Islet precursor cell (in vitro differentiated cells): Measurements from ENCODE around the gene SLC9A9.

Experiments
- DNase-seq: peaks from one replicate; pipeline ENCODE4 v3.0.0-alpha.2; 2018

Gene SLC9A9

DNA sequence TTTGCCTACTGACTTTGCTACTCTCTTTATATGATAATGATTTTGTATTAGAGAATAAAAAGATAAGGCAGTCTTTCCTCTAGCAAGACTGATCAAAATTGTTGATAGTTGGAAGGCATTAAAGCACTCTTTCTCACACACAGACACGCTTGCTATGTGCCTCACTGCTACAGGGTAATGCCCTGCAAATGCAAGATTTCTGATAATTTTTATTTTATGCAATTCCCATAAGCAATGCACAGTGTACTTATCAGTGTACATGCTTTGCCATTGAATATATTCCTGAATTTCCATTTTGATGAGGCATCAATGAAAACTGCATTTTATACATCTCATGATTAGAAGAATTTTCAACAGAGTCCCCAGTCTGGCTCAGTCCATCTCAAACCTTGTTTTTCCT lies 465.5 kb downstream of the SLC9A9 start:
- DNase-seq, result no peak

DNA sequence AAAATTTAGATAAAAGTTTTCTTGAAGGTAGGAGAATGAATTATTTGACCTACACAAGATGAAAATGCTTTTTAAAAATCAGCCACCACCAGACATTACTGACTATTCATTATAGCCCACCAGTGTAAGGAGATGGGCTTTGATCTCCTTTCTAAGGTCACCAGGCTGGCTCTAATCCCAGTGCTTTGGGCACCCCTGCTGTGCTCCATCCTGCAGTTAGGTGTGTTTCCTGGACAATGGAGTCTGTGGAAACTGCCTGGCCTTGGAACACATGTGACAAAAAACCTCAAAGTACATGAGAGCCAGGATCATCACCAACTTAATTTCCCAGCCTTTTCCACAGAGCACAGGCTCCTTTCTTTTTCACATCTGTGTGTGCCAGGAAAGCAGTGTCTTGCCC lies 467.8 kb downstream of the SLC9A9 start:
- DNase-seq, result no peak

DNA sequence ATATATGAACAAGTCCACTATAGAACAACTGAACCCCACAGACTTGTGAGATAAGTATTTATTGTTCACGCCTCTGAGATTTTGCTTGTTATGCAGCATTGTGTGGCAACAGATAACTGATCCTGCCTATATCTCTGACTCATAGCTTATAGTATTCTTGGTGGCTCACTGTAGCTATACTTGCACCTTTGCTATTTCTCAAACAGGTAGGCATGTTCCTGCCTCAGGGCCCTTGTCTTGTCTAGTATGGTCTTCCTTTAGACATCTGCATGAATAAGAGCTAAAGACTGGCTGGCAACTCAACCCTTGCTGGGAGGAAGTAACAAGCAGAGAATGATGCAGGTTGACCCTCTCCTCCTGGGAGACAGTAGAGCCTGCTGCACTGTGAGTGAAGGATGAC lies 472.6 kb downstream of the SLC9A9 start:
- no peak for DNase-seq

DNA sequence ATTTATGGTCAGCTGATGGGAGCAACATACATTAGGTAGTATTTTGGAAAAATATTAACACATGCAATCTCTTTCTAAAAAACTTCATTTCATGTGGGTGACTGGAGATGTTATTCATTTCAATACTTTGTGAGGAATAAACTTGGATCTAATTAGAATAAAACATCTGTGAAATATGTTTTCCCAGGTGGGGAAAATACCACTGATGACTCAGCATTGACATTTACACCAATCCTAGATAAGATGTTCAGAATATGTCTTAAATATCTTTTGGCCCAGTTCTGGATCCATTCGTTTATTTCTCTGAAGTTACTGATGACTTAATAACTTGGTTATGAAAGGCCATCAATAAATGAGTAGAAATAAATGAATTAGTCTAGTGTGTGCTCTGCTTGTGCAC lies 481.1 kb downstream of the SLC9A9 start:
- no peak for DNase-seq

DNA sequence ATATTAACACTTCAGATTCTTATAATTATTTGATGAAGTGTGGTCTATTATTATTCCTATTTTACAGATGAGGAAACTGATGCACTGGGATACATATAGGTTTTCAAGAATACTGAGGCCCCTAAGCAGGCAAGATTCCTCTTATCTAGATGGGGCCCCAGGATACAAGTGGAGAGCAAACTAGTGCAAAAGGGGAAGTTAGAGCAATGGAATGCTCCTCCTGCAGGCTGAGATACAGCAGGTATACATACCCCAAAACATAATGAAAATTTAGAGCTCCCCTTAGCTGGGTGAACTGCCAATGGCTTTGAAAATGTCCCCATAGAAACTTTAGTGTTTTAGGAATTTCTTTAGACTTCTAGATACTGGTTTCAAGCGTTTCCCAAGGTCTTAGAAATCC lies 481.6 kb downstream of the SLC9A9 start:
- no peak for DNase-seq

DNA sequence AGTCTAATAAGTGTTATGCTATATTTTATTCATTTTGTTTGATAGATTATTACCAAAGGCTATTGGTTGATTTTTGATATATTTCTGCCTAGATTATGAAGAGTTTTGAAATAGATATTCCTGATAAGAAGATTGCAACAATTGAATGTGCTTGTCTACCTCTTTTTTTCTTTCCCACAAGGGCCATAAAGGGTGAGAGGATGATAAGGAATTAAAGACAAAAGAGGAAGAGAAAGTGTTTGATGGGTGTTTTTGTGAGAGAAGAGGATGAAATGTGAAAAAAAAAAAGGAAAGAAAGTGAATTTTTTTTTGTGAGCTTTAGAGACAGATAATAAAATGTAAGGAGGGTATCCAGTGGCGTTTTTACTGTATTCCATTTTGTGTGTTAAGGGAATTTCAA lies 484.3 kb downstream of the SLC9A9 start:
- DNase-seq, result no peak

DNA sequence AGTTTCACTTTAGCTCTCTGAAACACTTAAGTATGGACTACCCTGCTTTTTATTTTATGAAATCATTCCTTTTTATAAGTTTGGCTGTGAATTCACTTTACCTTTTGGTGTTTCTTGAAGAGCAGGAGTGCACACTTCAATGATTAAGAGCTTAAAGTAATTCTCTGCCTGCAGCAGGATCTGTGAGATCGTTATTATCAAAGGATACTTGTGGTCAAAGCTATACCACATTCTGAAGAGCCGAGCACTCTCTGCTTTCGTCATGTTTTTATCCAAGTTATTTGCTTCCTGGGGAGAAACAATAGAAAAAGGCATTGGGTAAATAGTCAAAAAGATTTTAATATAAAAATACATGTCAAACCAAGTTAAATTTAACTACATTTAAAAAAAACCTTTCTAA lies 485.0 kb downstream of the SLC9A9 start:
- DNase-seq, result no peak

DNA sequence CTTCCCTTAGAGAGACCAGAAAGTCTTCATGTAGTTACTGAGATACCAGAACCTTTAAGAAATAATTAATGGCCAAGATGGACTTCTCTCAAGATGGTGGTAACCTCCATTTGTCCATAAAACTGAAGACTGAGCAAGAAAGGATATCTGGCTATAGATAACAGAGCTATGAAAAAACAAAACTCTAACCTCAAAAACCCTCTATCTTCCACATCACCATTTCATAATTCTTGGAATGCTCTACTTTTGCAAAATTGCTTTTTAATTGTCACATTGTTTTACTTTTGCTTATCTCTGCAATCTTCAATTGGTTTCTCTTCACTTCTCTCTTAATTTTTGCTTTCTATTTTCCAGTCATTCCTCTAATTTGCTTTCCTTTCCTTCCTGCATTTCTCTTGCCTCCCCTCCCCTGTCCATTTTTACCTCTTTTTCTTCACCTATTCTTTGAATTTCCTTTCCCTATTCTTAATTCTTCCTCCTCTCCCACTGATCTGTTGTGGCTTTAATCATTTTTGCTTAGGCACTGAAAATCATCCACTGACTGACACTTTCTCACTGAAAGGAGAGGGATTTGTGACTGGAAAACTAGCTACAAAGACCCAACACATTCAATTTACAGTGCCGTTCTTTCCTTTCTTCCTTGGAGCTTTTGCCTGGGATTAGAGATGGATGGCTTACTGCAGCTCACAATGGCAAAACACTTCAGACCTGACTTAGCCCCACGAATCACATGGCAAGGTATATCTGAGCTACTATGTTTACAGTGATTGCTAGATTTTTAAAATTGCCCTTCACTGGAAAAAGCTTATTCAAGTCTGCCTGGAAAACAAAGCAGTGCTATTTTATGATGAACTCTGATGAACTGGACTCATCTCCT lies 485.9 kb downstream of the SLC9A9 start:
- no peak for DNase-seq

GRCh38 chr3:143361589-143361988 lies 486.7 kb downstream of the SLC9A9 start:
- DNase-seq, result no peak

GRCh38 chr3:143360244-143360643 lies 488.0 kb downstream of the SLC9A9 start:
- no peak for DNase-seq

GRCh38 chr3:143358793-143359491 lies 489.3 kb downstream of the SLC9A9 start:
- DNase-seq, result no peak

- DNase-seq, result no peak
Measured at GRCh38 chr3:143358155-143358792, 490.0 kb downstream of the SLC9A9 start.

DNA sequence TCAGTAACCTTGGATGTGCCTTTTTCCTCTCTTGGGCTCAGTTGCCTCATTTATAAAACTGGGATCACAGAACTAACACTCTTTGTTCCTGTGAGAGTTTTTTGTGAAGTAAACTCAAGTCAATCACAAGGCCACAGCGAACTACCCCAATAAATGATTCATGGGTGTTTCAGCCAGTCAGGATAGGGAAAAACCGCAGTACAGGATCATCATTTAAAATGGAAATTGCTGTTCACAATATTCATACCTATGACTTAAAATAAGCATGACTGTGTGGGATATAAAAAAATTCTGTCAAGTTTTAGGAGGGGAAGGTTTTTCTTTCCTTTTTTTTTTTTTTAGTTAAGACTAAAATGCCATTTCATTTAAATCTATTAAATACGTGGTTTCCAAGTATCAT lies 490.6 kb downstream of the SLC9A9 start:
- DNase-seq, result no peak

GRCh38 chr3:143356839-143357238 lies 491.4 kb downstream of the SLC9A9 start:
- no peak for DNase-seq

GRCh38 chr3:143354342-143354741 lies 493.9 kb downstream of the SLC9A9 start:
- no peak for DNase-seq

GRCh38 chr3:143352850-143353550 lies 495.3 kb downstream of the SLC9A9 start:
- no peak for DNase-seq

- no peak for DNase-seq
Measured at GRCh38 chr3:143351895-143352608, 496.2 kb downstream of the SLC9A9 start.

DNA sequence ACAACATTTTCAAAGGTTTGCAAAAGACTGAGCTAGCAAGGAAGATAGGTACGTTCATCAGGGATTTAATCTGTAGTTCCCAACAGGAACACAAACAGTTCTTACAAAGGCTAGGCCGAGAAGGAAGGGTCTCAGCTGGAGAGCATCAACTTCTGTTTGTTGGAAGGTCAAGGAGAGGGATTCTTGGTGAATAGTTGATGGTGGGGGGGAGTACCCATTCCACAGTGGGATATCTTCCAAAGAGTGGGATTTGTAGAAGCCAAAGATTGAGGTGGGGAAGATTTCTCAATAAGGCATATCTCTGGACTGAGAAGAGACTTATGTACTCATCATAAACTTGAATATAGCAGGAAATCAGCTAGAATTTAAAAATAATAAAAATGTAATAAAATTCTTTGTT lies 496.9 kb downstream of the SLC9A9 start:
- no peak for DNase-seq

- DNase-seq, result no peak
Measured at GRCh38 chr3:143349455-143349854, 498.8 kb downstream of the SLC9A9 start.

DNA sequence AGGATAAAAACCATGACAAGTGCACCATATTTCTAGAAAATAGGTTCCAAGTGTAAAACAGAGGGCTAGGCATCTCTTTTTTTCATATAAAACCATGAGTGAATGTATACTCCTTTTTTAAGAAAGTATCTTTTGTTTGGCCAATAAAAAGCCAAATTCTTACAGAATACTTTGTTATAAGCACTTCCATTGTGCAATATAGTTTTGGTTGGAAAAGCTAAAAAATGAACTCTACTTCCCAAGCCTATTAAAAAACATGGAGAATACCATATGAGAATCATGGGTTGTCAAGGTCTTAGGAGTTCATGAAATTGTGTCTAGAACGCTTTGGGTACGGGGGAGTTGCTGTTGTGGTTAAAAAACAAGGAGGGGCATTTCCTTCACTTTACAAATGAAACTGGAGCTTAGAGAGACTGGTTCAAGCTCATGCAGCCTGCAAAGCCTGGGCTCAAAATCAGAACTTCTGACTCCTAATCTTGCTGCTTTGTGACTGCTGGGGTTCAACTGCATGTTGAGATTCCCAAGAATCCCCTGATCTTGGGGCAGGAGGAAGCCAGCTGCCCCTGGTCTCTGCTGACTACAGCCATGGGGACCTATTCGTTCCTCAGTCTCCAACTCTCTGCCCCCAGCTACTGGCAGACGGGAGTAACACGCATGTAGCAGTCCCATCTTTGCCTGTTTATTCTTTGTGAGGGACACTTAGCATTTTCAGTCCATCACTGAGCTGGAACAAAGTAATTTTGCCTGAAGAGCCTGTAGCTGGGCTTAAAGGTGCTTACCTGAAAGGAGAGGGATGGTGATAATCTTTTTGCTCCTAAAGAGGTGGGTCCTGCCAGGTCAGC lies 499.6 kb downstream of the SLC9A9 start:
- no peak for DNase-seq

GRCh38 chr3:143344516-143345165 lies 503.6 kb downstream of the SLC9A9 start:
- DNase-seq, result no peak
